ENCODE results near the gene C11orf98. TPM values are rescaled to one million over a fixed set of nuclear protein-coding genes. Genes with fewer than 3 reads are reported as not detected.
A peak's percentile ranks its signal among the peaks of the same experiment; 100 is the strongest.

C11orf98 gene
- total and polyA plus RNA-seq, 2 donors (not counting 1 experiment from before 2014, with no cell fraction given), result 41.5 to 48.1 TPM

DNA sequence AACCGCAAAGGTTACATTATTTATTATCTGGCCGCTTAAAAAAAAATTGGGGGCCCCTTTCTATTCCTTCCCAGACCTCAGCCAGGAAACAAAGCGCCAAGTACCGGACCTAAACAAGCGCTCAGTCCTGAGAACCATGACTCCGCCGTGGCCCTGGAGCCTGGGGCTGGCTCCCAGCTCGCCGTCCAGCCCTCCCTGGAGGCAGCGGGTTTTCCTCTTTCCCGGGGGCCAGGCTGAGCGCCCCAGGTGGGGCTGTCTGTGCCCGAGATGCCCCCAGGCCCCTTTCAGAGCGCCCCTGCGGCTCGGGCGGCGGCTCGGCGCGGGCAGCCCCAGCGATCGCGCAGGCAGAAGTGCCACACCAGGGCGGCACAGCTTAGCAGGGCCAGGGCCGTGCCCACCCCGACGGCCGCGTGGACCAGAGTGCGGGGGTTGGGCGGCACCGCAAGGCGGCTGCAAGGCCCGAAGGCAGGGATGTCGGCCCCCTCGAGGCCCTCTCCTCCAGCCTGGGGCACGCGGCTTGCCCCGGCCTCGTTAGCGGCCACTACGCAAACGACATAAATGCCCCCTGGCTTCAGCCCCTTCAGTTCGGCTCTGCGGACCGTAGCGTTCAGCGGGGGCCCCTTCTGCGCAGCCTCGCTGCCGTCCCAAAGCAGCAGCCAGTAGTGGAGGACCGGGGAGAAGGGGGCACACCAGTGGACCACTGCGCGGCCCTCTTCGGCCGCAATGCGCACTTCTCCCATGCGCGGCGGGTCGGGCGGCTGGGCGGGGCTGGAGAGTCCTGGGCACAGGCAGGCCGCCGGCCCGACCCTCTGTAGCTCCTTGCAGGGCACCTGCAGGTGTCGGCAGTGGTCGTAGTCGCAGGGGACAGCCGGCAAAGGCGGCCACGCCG, 22.7 kb upstream of the C11orf98 start:
- ATAC-seq (ENCODE audit: low read depth), result no peak
- CTCF ChIA-PET, result no interaction called here

More for the DNA sequence above, 22.7 kb upstream of the C11orf98 start:
- Histone ChIP-seq H3K4me2 (replicated peaks; ENCODE audit: low read depth, low read length, poor library complexity, severe bottlenecking) (peak overlapping the region; percentile 40), H4K20me1 (ENCODE audit: control insufficient read depth, insufficient read depth, low read length, poor library complexity, severe bottlenecking) (no peaks in the 10 kb centered on the region), H3K9ac (ENCODE audit: low read length) (no peak overlapping the region), H3K9me3 (ENCODE audit: control extremely low read depth in 1 of 3, control insufficient read depth in 2 of 3, insufficient read depth in 1 of 3, low read length in 2 of 3) (no peaks in the 10 kb centered on the region), H3K36me3 (replicated peaks in 1 of 2; ENCODE audit: control extremely low read depth in 1 of 2, control insufficient read depth in 1 of 2, extremely low read depth in 1 of 2, insufficient read depth in 2 of 2, low read length in 1 of 2) (peaks cover 0 to 15% of the 10 kb centered on the region in 2 experiments), H3K4me1 (ENCODE audit: control insufficient read depth in 2 of 2, insufficient read depth in 2 of 2, low read length in 2 of 2) (peaks cover 3 to 4% of the 10 kb centered on the region in 2 donors), H3K27me3 (replicated peaks in 1 of 4; ENCODE audit: control extremely low read depth in 1 of 4, control insufficient read depth in 3 of 4, insufficient read depth in 4 of 4, low read length in 3 of 4) (peaks cover 0 to 17% (median 6%) of the 10 kb centered on the region in 4 experiments), H3K27ac (ENCODE audit: low read length in 2 of 2) (no peak overlapping the region), H2AFZ (ENCODE audit: insufficient read depth, low read depth, low read length, poor library complexity, severe bottlenecking) (peak overlapping the region; percentile 63), H3K4me3 (ENCODE audit: control extremely low read depth in 1 of 5, extremely low read depth in 1 of 5, insufficient read depth in 1 of 5, low read depth in 2 of 5, low read length in 4 of 5) (no peak overlapping the region), H3K79me2 (ENCODE audit: control insufficient read depth, insufficient read depth, low read length) (no peaks in the 10 kb centered on the region)
- peak; percentile 28 for DNase-seq
- POLR2A ChIA-PET, result no interaction called here
- intact Hi-C loops (cut with micrococcal nuclease), result no loop called here
- Mint-ChIP-seq H3K4me1 (no peaks in the 10 kb centered on the region), H3K27me3 (peaks cover 4% of the 10 kb centered on the region), H3K27ac (no peak overlapping the region), H3K9me3 (ENCODE audit: insufficient read depth) (no peaks in the 10 kb centered on the region), H3K4me3 (no peak overlapping the region)
- 43% methylated on average over 74 of the region's 74 CpGs for WGBS (ENCODE audit: insufficient coverage)
- no peak for TF ChIP-seq EZH2 (IDR thresholded peaks at IDR 0.05; ENCODE audit: borderline replicate concordance, insufficient read depth, low read depth, low read length, poor library complexity, severe bottlenecking)
- TF ChIP-seq, protein P1, sequence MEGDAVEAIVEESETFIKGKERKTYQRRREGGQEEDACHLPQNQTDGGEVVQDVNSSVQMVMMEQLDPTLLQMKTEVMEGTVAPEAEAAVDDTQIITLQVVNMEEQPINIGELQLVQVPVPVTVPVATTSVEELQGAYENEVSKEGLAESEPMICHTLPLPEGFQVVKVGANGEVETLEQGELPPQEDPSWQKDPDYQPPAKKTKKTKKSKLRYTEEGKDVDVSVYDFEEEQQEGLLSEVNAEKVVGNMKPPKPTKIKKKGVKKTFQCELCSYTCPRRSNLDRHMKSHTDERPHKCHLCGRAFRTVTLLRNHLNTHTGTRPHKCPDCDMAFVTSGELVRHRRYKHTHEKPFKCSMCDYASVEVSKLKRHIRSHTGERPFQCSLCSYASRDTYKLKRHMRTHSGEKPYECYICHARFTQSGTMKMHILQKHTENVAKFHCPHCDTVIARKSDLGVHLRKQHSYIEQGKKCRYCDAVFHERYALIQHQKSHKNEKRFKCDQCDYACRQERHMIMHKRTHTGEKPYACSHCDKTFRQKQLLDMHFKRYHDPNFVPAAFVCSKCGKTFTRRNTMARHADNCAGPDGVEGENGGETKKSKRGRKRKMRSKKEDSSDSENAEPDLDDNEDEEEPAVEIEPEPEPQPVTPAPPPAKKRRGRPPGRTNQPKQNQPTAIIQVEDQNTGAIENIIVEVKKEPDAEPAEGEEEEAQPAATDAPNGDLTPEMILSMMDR (IDR thresholded peaks at IDR 0.05), result no peak
